Measurements from ENCODE around the gene ICAM3.
A peak's percentile ranks its signal among the peaks of the same experiment; 100 is the strongest.

The ICAM3 gene

GRCh38 chr19:10290357-10290875 is 49.0 kb downstream of the ICAM3 start:
- peak overlapping the region; percentile 62 for H3K9ac ChIP-seq (ENCODE audit: low read length)
- no peaks in the 10 kb centered on the region for H4K20me1 ChIP-seq (ENCODE audit: low read depth, low read length)
- H3K36me3 ChIP-seq (ENCODE audit: low read length), result no peaks in the 10 kb centered on the region
- H3K9me3 ChIP-seq (ENCODE audit: insufficient read depth, low read length), result no peaks in the 10 kb centered on the region
- peak overlapping the region; percentile 80 for H3K4me2 ChIP-seq (ENCODE audit: low read depth, low read length, poor library complexity, severe bottlenecking)
- H3K9me2 ChIP-seq (replicated peaks; ENCODE audit: insufficient read depth, low read length), result no peaks in the 10 kb centered on the region
- H3K27ac ChIP-seq (ENCODE audit: low read depth, low read length), result no peak overlapping the region
- peak overlapping the region; percentile 58 for H3K4me3 ChIP-seq (ENCODE audit: insufficient read depth, low read length, poor library complexity, severe bottlenecking)
- peak overlapping the region; percentile 90 for H2AFZ ChIP-seq (ENCODE audit: low read depth, low read length, severe bottlenecking)
- H3F3A ChIP-seq (ENCODE audit: insufficient read depth), result peaks cover 14% of the 10 kb centered on the region
- TF ChIP-seq, protein P1, sequence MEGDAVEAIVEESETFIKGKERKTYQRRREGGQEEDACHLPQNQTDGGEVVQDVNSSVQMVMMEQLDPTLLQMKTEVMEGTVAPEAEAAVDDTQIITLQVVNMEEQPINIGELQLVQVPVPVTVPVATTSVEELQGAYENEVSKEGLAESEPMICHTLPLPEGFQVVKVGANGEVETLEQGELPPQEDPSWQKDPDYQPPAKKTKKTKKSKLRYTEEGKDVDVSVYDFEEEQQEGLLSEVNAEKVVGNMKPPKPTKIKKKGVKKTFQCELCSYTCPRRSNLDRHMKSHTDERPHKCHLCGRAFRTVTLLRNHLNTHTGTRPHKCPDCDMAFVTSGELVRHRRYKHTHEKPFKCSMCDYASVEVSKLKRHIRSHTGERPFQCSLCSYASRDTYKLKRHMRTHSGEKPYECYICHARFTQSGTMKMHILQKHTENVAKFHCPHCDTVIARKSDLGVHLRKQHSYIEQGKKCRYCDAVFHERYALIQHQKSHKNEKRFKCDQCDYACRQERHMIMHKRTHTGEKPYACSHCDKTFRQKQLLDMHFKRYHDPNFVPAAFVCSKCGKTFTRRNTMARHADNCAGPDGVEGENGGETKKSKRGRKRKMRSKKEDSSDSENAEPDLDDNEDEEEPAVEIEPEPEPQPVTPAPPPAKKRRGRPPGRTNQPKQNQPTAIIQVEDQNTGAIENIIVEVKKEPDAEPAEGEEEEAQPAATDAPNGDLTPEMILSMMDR (IDR thresholded peaks at IDR 0.05; ENCODE audit: insufficient read depth, low read length, poor library complexity, severe bottlenecking), result no peak
- TF ChIP-seq EZH2phosphoT487 (conservative IDR thresholded peaks at IDR 0.05; ENCODE audit: low read length), result no peak
- no peaks in the 10 kb centered on the region for H3K27me3 ChIP-seq (ENCODE audit: low read length)
- no peaks in the 10 kb centered on the region for H3K79me2 ChIP-seq (ENCODE audit: insufficient read depth, low read length)

- Histone ChIP-seq H3K4me3 (ENCODE audit: insufficient read depth, low read length, poor library complexity, severe bottlenecking) (peak within 1 kb of the TSS; percentile 58), H3K27me3 (ENCODE audit: low read length) (no peaks in the 10 kb centered on the region), H3K9me3 (ENCODE audit: insufficient read depth, low read length) (no peaks in the 10 kb centered on the region), H3K9me2 (replicated peaks; ENCODE audit: insufficient read depth, low read length) (no peaks in the 10 kb centered on the region), H4K20me1 (ENCODE audit: low read depth, low read length) (no peaks in the 10 kb centered on the region), H3K36me3 (ENCODE audit: low read length) (no peaks in the 10 kb centered on the region), H3K9ac (ENCODE audit: low read length) (peak within 1 kb of the TSS; percentile 62), H3F3A (ENCODE audit: insufficient read depth) (peaks cover 18% of the 10 kb centered on the region), H2AFZ (ENCODE audit: low read depth, low read length, severe bottlenecking) (peak within 1 kb of the TSS; percentile 90), H3K79me2 (ENCODE audit: insufficient read depth, low read length) (no peaks in the 10 kb centered on the region), H3K27ac (ENCODE audit: low read depth, low read length) (peak within 1 kb of the TSS; percentile 66), H3K4me2 (ENCODE audit: low read depth, low read length, poor library complexity, severe bottlenecking) (peak within 1 kb of the TSS; percentile 80)
- TF ChIP-seq, protein P1 (IDR thresholded peaks at IDR 0.05; ENCODE audit: insufficient read depth, low read length, poor library complexity, severe bottlenecking), result no peak
- TF ChIP-seq EZH2phosphoT487 (conservative IDR thresholded peaks at IDR 0.05; ENCODE audit: low read length), result no peak
Observed at GRCh38 chr19:10289836-10290356, 49.5 kb downstream of the ICAM3 start, which contains the start of gene ICAM5. Gene ICAM5 (plus strand): TSS chr19:10289952. CDS start chr19:10290044, 92 bp downstream.

DNA sequence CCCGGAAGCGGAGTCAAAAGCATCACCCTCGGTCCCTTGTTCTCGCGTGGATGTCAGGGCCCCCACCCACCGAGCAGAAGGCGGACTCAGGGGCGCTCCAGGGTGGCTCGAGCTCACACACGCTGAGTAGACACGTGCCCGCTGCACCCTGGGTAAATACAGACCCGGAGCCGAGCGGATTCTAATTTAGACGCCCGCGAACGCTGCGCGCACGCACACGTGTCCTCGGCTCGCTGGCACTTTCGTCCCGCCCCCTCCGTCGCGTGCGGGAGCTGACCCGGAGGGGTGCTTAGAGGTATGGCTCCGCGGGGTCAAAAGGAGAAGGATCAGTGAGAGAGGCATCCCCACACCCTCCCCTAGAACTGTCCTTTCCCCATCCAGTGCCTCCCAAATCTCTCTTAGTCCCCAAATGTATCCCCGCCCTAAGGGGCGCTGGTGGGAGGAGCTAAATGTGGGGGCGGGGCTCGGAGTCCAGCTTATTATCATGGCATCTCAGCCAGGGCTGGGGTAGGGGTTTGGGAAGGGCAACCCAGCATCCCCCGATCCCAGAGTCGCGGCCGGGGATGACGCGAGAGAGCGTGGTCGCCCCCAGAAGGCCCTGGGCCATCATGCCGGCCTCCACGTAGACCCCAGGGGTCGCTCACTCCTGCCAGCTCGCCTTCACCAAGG is 50.1 kb downstream of the ICAM3 start:
- H3K9ac ChIP-seq (ENCODE audit: low read length), result peak overlapping the region; percentile 62
- peak overlapping the region; percentile 66 for H3K27ac ChIP-seq (ENCODE audit: low read depth, low read length)
- no peaks in the 10 kb centered on the region for H3K36me3 ChIP-seq (ENCODE audit: low read length)
- no peaks in the 10 kb centered on the region for H3K79me2 ChIP-seq (ENCODE audit: insufficient read depth, low read length)
- H3K9me3 ChIP-seq (ENCODE audit: insufficient read depth, low read length), result no peaks in the 10 kb centered on the region
- TF ChIP-seq EZH2phosphoT487 (conservative IDR thresholded peaks at IDR 0.05; ENCODE audit: low read length), result no peak
- peaks cover 18% of the 10 kb centered on the region for H3F3A ChIP-seq (ENCODE audit: insufficient read depth)
- peak overlapping the region; percentile 58 for H3K4me3 ChIP-seq (ENCODE audit: insufficient read depth, low read length, poor library complexity, severe bottlenecking)
- H3K4me2 ChIP-seq (ENCODE audit: low read depth, low read length, poor library complexity, severe bottlenecking), result peak overlapping the region; percentile 80
- H3K9me2 ChIP-seq (replicated peaks; ENCODE audit: insufficient read depth, low read length), result no peaks in the 10 kb centered on the region
- H3K27me3 ChIP-seq (ENCODE audit: low read length), result no peaks in the 10 kb centered on the region
- H4K20me1 ChIP-seq (ENCODE audit: low read depth, low read length), result no peaks in the 10 kb centered on the region
- peak overlapping the region; percentile 90 for H2AFZ ChIP-seq (ENCODE audit: low read depth, low read length, severe bottlenecking)

All from SU-DHL-6 (cell line).